Tibial nerve (tissue), 4 donors: ENCODE data around the gene ARG2. TPM values are rescaled to one million over a fixed set of nuclear protein-coding genes. Genes with fewer than 3 reads are reported as not detected.
A peak's percentile ranks its signal among the peaks of the same experiment; 100 is the strongest.

Experiments
- DNase-seq, 2 donors: peaks; one replicate each; pipeline ENCODE4 v3.0.0-alpha.2; 2019; ENCODE audit warnings: low spot score in 2 of 2
- H3K27ac ChIP-seq, 4 donors: fragments of 200-600 bp; sonication (generic) in 3 of 4; one replicate each; pipeline ENCODE4 v1.5.1; 2017 to 2019; ENCODE audit warnings: mild to moderate bottlenecking in 1 of 4
- H3K27me3 ChIP-seq, 2 donors: fragments of 200-600 bp; sonication (generic) in 1 of 2; one replicate each; pipeline versions ENCODE4 v1.5.1 to v1.6.0; 2017 to 2019
- H3K36me3 ChIP-seq, 3 donors: fragments of 200-600 bp; sonication (generic); one replicate each; pipeline ENCODE4 v1.5.1; 2018 to 2019
- H3K4me1 ChIP-seq, 4 donors: fragments of 200-600 bp; sonication (generic) in 3 of 4; one replicate each; pipeline ENCODE4 v1.5.1; 2017 to 2019
- H3K4me3 ChIP-seq, 4 donors: fragments of 200-600 bp; sonication (generic) in 3 of 4; one replicate each; pipeline ENCODE4 v1.5.1; 2017 to 2019; ENCODE audit warnings: mild to moderate bottlenecking in 1 of 4, moderate library complexity in 1 of 4
- H3K9me3 ChIP-seq, 4 donors: fragments of 200-600 bp; sonication (generic) in 3 of 4; one replicate each; pipeline ENCODE4 v1.5.1; 2017 to 2019
- CTCF ChIP-seq, 5 experiments: fragments of 200-600 bp in 3 of 5; fragments of 450-650 bp in 2 of 5; sonication (generic) in 3 of 5; IDR thresholded peaks; one replicate each; pipeline ENCODE4 v1.5.1; 2016 to 2019; ENCODE audit warnings: antibody characterized with exemption in 5 of 5, mild to moderate bottlenecking in 3 of 5, moderate library complexity in 2 of 5
- EP300 ChIP-seq, 2 donors: sonication (generic); formaldehyde crosslinking; IDR thresholded peaks; one replicate each; pipeline ENCODE4 v1.6.1; 2017; ENCODE audit warnings: antibody characterized with exemption in 2 of 2, mild to moderate bottlenecking in 1 of 2
- POLR2A ChIP-seq, 2 donors: fragments of 450-650 bp; IDR thresholded peaks; one replicate each; pipeline ENCODE4 v1.6.1; 2017; ENCODE audit warnings: antibody characterized with exemption in 2 of 2, mild to moderate bottlenecking in 2 of 2, moderate library complexity in 2 of 2
- WGBS, 2 donors: methylation state at CpG; one replicate each; pipeline ENCODE4 v1.1.5; 2018; 5-methylcytosine and 5-hydroxymethylcytosine counted together
- total RNA-seq, 4 donors: library from RNA; depleted of rRNA; stranded (reverse); fragments of >200 nt; gene quantifications; one replicate each; pipeline ENCODE4 v1.1.0, GENCODE V29; 2016

ARG2 gene
- total RNA-seq, 4 donors from 2014 or later: 0.44 to 21.3 (median 2.6) TPM

- no peak for TF ChIP-seq POLR2A (IDR thresholded peaks at IDR 0.05)
- no peak for TF ChIP-seq CTCF (IDR thresholded peaks at IDR 0.05)
- TF ChIP-seq EP300 (IDR thresholded peaks at IDR 0.05): no peak
- peaks cover 0 to 44% (median 0%) of the 10 kb centered on the region in 3 donors for H3K36me3 ChIP-seq
- H3K27ac ChIP-seq: no peak overlapping the region
- peaks cover 0 to 5% (median 2%) of the 10 kb centered on the region in 4 donors for H3K4me1 ChIP-seq
- H3K4me3 ChIP-seq: no peak overlapping the region
- no peak for DNase-seq
- WGBS, 2 donors: 90 to 94% methylated on average over 3 of the region's 3 CpGs
- no peaks in the 10 kb centered on the region for H3K9me3 ChIP-seq
- H3K27me3 ChIP-seq: no peaks in the 10 kb centered on the region
Observed at GRCh38 chr14:67680121-67680602, 60.4 kb downstream of the ARG2 start.

GRCh38 chr14:67680941-67681340 is 61.2 kb downstream of the ARG2 start:
- Histone ChIP-seq H3K9me3 (no peaks in the 10 kb centered on the region), H3K4me1 (no peaks in the 10 kb centered on the region), H3K4me3 (no peak overlapping the region), H3K36me3 (peaks cover 0 to 52% (median 0%) of the 10 kb centered on the region in 3 donors), H3K27ac (no peak overlapping the region), H3K27me3 (no peaks in the 10 kb centered on the region)
- TF ChIP-seq POLR2A (IDR thresholded peaks at IDR 0.05): no peak
- no peak for TF ChIP-seq CTCF (IDR thresholded peaks at IDR 0.05)
- no peak for TF ChIP-seq EP300 (IDR thresholded peaks at IDR 0.05)
- 73 to 86% methylated on average over 2 of the region's 2 CpGs for WGBS, 2 donors
- no peak for DNase-seq

- H3K4me3 ChIP-seq: no peak overlapping the region
- DNase-seq: no peak
- H3K36me3 ChIP-seq: peaks cover 0 to 63% (median 0%) of the 10 kb centered on the region in 3 donors
- H3K9me3 ChIP-seq: no peaks in the 10 kb centered on the region
- H3K27ac ChIP-seq: no peak overlapping the region
- TF ChIP-seq POLR2A (IDR thresholded peaks at IDR 0.05) (no peak), EP300 (IDR thresholded peaks at IDR 0.05) (no peak), CTCF (IDR thresholded peaks at IDR 0.05) (no peak)
- no peaks in the 10 kb centered on the region for H3K4me1 ChIP-seq
- no peaks in the 10 kb centered on the region for H3K27me3 ChIP-seq
Observed at GRCh38 chr14:67683842-67684241, 64.1 kb downstream of the ARG2 start.

GRCh38 chr14:67690011-67690410 is 70.3 kb downstream of the ARG2 start:
- Histone ChIP-seq H3K4me3 (no peak overlapping the region), H3K27me3 (no peaks in the 10 kb centered on the region), H3K9me3 (no peaks in the 10 kb centered on the region), H3K27ac (no peak overlapping the region), H3K4me1 (peaks cover 0 to 23% (median 5%) of the 10 kb centered on the region in 4 donors), H3K36me3 (peaks cover 2 to 72% (median 9%) of the 10 kb centered on the region in 3 donors)
- TF ChIP-seq POLR2A (IDR thresholded peaks at IDR 0.05) (no peak), EP300 (IDR thresholded peaks at IDR 0.05) (no peak), CTCF (IDR thresholded peaks at IDR 0.05) (no peak)
- 94 to 98% methylated on average over 4 of the region's 4 CpGs for WGBS, 2 donors
- no peak for DNase-seq

- TF ChIP-seq CTCF (IDR thresholded peaks at IDR 0.05): no peak
- no peak for TF ChIP-seq EP300 (IDR thresholded peaks at IDR 0.05)
- TF ChIP-seq POLR2A (IDR thresholded peaks at IDR 0.05): no peak
- Histone ChIP-seq H3K27ac (peak overlapping the region; percentile 47 to 89 (median 85)), H3K4me3 (peak overlapping the region; percentile 76 to 92 (median 84)), H3K9me3 (no peaks in the 10 kb centered on the region), H3K36me3 (peaks cover 0 to 26% (median 9%) of the 10 kb centered on the region in 3 donors), H3K27me3 (no peaks in the 10 kb centered on the region), H3K4me1 (peaks cover 0 to 23% (median 5%) of the 10 kb centered on the region in 4 donors)
- DNase-seq: peak in 1 of 2 donors; percentile 37
- WGBS, 2 donors: 1 to 2% methylated on average over 21 of the region's 21 CpGs
Observed at GRCh38 chr14:67694791-67695393, 75.2 kb downstream of the ARG2 start.
